GM20000 (cell line): ENCODE results near the gene ZNF25.
A peak's percentile ranks its signal among the peaks of the same experiment; 100 is the strongest.
"Not testable (repeated sequence)": the region's sequence is repeated elsewhere in the genome, so short reads cannot be mapped to it uniquely, and the experiment has no call there.

Source experiments
- DNase-seq: peaks from one replicate; pipeline ENCODE4 v3.0.0; 2012; ENCODE audit warnings: low spot score
- TF ChIP-seq, protein P1 (sequence below): IDR thresholded peaks from 2 replicates; pipeline ENCODE4 v1.5.1; 2012; ENCODE audit warnings: mild to moderate bottlenecking, control low read depth; ENCODE audit errors: extremely low read depth, missing control alignments

Gene ZNF25

DNA sequence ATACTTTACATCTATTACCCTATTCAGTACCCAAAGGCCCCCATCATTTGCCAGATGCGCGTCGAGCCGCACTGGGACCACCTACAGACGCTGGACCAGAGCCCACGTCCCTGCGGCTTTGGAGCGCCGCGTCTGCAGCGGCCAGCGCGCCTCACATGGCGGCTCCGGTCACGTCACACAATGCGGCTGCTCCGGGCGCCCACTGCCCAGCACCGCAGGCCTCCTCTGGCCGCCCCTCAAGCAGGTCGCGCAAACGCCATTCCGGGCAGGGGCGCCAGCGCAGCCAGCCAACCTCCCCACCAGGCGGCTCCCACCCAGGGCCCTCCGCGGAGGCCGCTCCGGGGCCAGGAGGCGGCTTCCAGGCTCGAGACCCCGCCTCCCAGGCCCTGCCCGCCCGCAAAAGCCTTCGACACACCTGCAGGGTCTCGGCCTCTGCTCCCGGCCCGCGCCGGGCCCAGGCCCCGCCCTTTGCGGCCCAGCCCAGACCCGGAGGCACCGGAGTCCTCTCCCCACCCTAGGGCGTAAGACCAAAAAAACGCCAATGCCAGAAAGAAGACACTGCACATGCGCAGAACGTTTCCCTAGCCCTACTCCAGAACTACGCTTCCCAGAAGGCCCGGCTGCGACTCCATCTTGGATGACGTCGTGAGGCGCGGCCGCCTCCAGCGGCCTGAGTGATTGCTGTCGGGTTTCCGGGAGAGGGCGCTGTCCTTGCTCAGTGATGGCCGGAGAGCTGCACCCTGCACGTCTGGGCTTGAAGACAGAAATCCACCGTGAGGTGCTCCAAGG is at the start of gene ZNF25:
ZNF25 (minus strand) TSS at position 557 of the 789 bp plus-strand sequence. CDS start 4,925 bp downstream, outside the sequence.
- DNase-seq, result peak; percentile 98
- TF ChIP-seq, protein P1, sequence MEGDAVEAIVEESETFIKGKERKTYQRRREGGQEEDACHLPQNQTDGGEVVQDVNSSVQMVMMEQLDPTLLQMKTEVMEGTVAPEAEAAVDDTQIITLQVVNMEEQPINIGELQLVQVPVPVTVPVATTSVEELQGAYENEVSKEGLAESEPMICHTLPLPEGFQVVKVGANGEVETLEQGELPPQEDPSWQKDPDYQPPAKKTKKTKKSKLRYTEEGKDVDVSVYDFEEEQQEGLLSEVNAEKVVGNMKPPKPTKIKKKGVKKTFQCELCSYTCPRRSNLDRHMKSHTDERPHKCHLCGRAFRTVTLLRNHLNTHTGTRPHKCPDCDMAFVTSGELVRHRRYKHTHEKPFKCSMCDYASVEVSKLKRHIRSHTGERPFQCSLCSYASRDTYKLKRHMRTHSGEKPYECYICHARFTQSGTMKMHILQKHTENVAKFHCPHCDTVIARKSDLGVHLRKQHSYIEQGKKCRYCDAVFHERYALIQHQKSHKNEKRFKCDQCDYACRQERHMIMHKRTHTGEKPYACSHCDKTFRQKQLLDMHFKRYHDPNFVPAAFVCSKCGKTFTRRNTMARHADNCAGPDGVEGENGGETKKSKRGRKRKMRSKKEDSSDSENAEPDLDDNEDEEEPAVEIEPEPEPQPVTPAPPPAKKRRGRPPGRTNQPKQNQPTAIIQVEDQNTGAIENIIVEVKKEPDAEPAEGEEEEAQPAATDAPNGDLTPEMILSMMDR, result peak; percentile 80

DNA sequence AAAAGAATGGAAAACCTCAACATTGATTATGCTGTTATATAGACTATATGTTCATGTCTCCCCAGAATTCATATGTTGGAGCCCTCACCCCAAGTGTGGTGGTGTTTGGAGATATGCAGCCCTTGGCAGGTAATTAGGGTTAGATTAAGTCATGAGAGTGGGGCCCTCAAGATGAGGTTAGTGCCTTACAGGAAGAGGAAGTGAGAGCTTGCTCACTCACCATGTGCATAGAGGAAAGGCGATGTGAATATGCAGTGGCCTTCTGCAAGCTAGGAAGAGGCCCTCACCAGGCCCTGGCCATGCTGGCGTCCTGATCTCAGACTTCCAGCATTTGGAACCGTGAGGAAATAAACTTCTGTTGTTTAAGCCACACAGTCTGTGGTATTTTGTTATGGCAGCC is 48.8 kb upstream of the ZNF25 start:
- TF ChIP-seq, protein P1, result no peak
- DNase-seq, result peak; percentile 22

DNA sequence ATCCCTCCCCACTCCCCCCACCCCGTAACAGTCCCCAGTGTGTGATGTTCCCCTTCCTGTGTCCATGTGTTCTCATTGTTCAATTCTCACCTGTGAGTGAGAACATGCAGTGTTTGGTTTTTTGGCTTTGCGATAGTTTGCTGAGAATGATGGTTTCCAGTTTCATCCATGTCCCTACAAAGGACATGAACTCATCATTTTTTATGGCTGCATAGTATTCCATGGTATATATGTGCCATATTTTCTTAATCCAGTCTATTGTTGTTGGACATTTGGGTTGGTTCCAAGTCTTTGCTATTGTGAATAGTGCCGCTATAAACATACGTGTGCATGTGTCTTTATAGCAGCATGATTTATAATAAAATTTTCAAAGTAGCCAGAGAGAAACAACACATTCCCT is 42.7 kb upstream of the ZNF25 start:
- DNase-seq, result not testable (repeated sequence)

DNA sequence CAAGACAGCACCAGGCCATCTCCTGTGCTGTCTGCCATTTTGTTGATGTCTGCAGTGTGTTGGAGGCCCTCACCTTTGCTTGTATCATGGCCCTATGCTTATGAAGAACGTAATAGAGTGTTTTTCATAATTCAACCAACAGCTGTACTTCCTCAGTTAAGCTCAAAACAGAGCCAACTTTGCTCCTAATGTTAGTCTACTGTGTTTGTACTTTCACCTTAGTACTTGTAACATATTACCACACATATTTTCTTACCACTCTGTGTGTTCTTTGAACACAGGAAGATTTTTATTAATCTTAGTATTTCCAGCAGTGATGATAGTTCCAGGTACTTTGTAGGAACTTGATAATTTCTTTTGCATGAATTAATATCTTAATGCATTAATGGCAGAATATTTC is 39.9 kb upstream of the ZNF25 start:
- no peak for DNase-seq
- TF ChIP-seq, protein P1, result no peak

DNA sequence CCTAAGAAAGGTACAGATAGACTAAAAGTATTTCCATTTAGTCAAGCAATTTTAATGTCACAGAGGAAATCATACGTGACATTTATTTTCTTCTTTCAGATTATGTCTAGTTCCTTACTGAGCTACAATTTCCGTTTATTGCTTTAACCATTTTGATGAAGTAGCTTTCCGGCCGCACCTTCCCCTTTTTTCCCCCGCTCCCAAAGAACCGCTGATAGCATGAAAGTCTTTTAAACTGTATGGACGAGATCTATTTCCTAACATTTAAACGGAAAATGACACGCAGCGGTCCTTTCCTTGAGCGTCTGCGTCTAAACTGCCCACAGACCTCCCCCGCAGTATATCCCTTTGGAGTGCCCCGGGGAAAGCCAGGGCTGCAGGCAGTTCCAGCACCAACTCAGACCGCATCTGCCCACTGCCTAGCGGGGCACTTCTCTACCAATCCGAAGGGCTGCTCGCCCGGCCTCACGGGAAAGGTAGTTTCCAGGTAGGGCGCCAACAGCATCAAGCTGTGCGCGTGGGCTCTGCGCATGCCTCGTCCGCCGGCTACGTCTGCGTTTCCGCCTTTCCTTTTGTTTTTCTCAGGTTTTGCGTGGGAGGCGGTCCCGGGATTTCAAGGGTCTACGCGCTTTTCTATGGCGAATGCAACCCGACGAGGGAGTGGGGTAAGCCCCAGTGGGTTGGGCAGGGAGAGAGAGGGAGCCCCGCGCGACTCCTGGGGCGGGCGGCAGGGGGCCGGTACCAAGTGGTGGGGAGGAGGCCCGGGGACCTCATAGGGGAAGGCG is 33.9 kb upstream of the ZNF25 start, which contains the start of gene ZNF33A:
ZNF33A (plus strand) TSS at position 557 of the 785 bp plus-strand sequence. CDS start 1,667 bp downstream, outside the sequence.
- DNase-seq, result peak; percentile 86
- TF ChIP-seq, protein P1, result no peak

DNA sequence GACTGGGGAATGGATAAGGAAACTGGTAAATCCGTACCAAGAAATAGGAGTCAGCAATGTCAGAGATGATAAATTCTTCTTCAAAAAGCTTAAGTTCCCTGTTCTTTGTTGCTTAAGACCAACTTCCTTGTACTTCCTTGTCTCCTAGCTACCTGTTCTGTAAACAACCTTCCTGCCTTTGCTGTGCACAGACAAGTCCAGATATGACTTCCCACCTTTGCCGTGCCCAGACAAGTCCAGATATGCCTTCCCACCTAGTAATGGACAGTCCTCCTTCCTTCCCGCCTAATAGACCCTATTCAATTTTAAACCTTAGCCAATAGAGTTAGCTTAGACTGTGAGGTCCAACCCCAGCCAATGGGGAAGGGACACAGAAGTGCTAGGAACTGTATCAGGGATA is 31.5 kb upstream of the ZNF25 start:
- DNase-seq, result no peak
- TF ChIP-seq, protein P1, result no peak

DNA sequence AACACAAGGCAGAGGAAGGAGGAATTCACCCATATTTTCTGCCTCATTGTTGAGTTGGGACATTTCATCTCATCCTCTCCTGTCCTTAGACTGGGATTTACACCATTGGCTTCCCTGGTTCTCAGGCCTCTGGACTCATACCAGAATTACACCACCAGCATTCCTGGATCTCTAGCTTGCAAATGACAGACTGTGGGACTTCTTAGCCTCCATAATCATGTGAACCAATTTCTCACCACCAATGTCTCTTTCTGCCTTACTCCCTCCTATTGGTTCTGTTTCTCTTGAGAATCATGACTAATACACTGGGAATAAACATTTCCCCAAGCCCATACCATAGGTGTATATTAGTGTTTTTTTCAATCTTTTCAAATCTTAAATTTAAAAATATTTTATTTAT is 31.1 kb upstream of the ZNF25 start:
- TF ChIP-seq, protein P1, result no peak
- DNase-seq, result no peak
